Upper lobe of right lung (tissue), 1 donor: ENCODE data around the gene ELFN2. TPM values are rescaled to one million over a fixed set of nuclear protein-coding genes. Genes with fewer than 3 reads are reported as not detected.

Experiments used
- ATAC-seq: fragments of 200-7000 bp; cut with Tn5 transposase; one replicate; pipeline ENCODE4 v1.9.1; 2020; ENCODE audit warnings: mild to moderate bottlenecking, moderate library complexity
- DNase-seq: peaks from one replicate; pipeline ENCODE4 v3.0.0-alpha.2; 2020
- H3K27ac ChIP-seq: fragments of 200-600 bp; one replicate; pipeline ENCODE4 v1.8.0; 2022
- H3K27me3 ChIP-seq: fragments of 200-600 bp; one replicate; pipeline ENCODE4 v1.8.0; 2022; ENCODE audit warnings: mild to moderate bottlenecking
- H3K36me3 ChIP-seq: fragments of 200-600 bp; one replicate; pipeline ENCODE4 v1.8.0; 2022
- H3K4me1 ChIP-seq: fragments of 200-600 bp; one replicate; pipeline ENCODE4 v1.8.0; 2022
- H3K4me3 ChIP-seq: fragments of 200-600 bp; one replicate; pipeline ENCODE4 v1.8.0; 2022; ENCODE audit warnings: mild to moderate bottlenecking
- H3K9me3 ChIP-seq: fragments of 200-600 bp; one replicate; pipeline ENCODE4 v1.8.0; 2022
- CTCF ChIP-seq: fragments of 200-600 bp; IDR thresholded peaks from one replicate; pipeline ENCODE4 v1.8.0; 2022; ENCODE audit warnings: antibody characterized with exemption
- intact Hi-C: fragments of 100-400 bp; cut with DNase I; formaldehyde crosslinking; loops from one replicate; pipeline ENCODE4 v1.11.0; 2022
- total RNA-seq: library from RNA; stranded (reverse); fragmentation: NEBNext Ultra II Directional; extraction: Animal tissue kit (Norgen Biotek cat#: 25700); gene quantifications from one replicate; pipeline ENCODE4 v1.2.1, GENCODE V29; 2021
- donor health status: DM: no; HTN: yes; CAD: no; lungs with severe emphysema.

Gene ELFN2
- total RNA-seq, 1 donor from 2014 or later: 0.72 TPM

- TF ChIP-seq CTCF: no peak
- intact Hi-C loops: no loop called here
- Histone ChIP-seq H3K27me3 (no peaks in the 10 kb centered on the region), H3K36me3 (peaks cover 8% of the 10 kb centered on the region), H3K4me3 (no peak overlapping the region), H3K4me1 (no peaks in the 10 kb centered on the region), H3K27ac (no peak overlapping the region), H3K9me3 (no peaks in the 10 kb centered on the region)
- ATAC-seq (peak; percentile 44), DNase-seq (no peak)
Observed at GRCh38 chr22:37462983-37463382, 35.7 kb upstream of the ELFN2 start.

- no peaks in the 10 kb centered on the region for H3K9me3 ChIP-seq
- no peak overlapping the region for H3K27ac ChIP-seq
- H3K27me3 ChIP-seq: no peaks in the 10 kb centered on the region
- no peak for TF ChIP-seq CTCF
- no peak for DNase-seq
- H3K4me3 ChIP-seq: no peak overlapping the region
- H3K36me3 ChIP-seq: peaks cover 8% of the 10 kb centered on the region
- ATAC-seq: no peak
- no peaks in the 10 kb centered on the region for H3K4me1 ChIP-seq
- intact Hi-C loops: no loop called here
Observed at GRCh38 chr22:37462436-37462835, 35.2 kb upstream of the ELFN2 start.

- ATAC-seq: no peak
Observed at GRCh38 chr22:37461961-37462360, 34.7 kb upstream of the ELFN2 start.

GRCh38 chr22:37460684-37461083 lies 33.4 kb upstream of the ELFN2 start:
- no peak overlapping the region for H3K27ac ChIP-seq
- H3K9me3 ChIP-seq: no peaks in the 10 kb centered on the region
- ATAC-seq (no peak), DNase-seq (no peak)
- peaks cover 2% of the 10 kb centered on the region for H3K36me3 ChIP-seq
- no peaks in the 10 kb centered on the region for H3K27me3 ChIP-seq
- TF ChIP-seq CTCF: no peak
- intact Hi-C loops: no loop called here
- H3K4me3 ChIP-seq: no peak overlapping the region
- no peaks in the 10 kb centered on the region for H3K4me1 ChIP-seq

More at GRCh38 chr22:37461961-37462360, 34.7 kb upstream of the ELFN2 start:
- no peak for TF ChIP-seq CTCF
- no peak for DNase-seq
- Histone ChIP-seq H3K4me3 (no peak overlapping the region), H3K36me3 (peaks cover 8% of the 10 kb centered on the region), H3K9me3 (no peaks in the 10 kb centered on the region), H3K4me1 (no peaks in the 10 kb centered on the region), H3K27ac (no peak overlapping the region), H3K27me3 (no peaks in the 10 kb centered on the region)
- intact Hi-C loops: no loop called here

GRCh38 chr22:37459206-37459605 lies 31.9 kb upstream of the ELFN2 start:
- Histone ChIP-seq H3K4me1 (peaks cover 5% of the 10 kb centered on the region), H3K4me3 (no peak overlapping the region), H3K36me3 (no peaks in the 10 kb centered on the region), H3K9me3 (no peaks in the 10 kb centered on the region), H3K27me3 (no peaks in the 10 kb centered on the region), H3K27ac (no peak overlapping the region)
- no peak for TF ChIP-seq CTCF
- DNase-seq (no peak), ATAC-seq (no peak)
- intact Hi-C loops: no loop called here
